Ovary (tissue), 9 donors: ENCODE results near the gene FAM184A. TPM values are rescaled to one million over a fixed set of nuclear protein-coding genes. Genes with fewer than 3 reads are reported as not detected.

ENCODE experiments used
- DNase-seq, 5 donors: peaks; one replicate each; pipeline ENCODE4 v3.0.0-alpha.2; 2019 to 2020
- H3K27ac ChIP-seq, 2 donors: fragments of 200-600 bp; one replicate each; pipeline versions ENCODE4 v1.5.1 to v1.8.0; 2019 to 2022
- H3K27me3 ChIP-seq: fragments of 200-600 bp; one replicate; pipeline ENCODE4 v1.8.0; 2022
- H3K36me3 ChIP-seq: fragments of 200-600 bp; sonication (generic); one replicate; pipeline ENCODE4 v1.5.1; 2019
- H3K4me1 ChIP-seq: one replicate; pipeline ENCODE4 v1.8.1; 2013; ENCODE audit warnings: mild to moderate bottlenecking, moderate library complexity; ENCODE audit not compliant: insufficient read depth
- H3K4me3 ChIP-seq: fragments of 200-600 bp; sonication (generic); one replicate; pipeline ENCODE4 v1.5.1; 2017
- H3K9me3 ChIP-seq, 2 donors: fragments of 200-600 bp in 1 of 2; sonication (generic) in 1 of 2; one replicate each; pipeline versions ENCODE4 v1.5.1 to v1.8.1; 2013 to 2019; ENCODE audit warnings: mild to moderate bottlenecking in 1 of 2, moderate library complexity in 1 of 2
- CTCF ChIP-seq, 3 donors: fragments of 450-650 bp in 2 of 3; fragments of 200-600 bp in 1 of 3; IDR thresholded peaks; one replicate each; pipeline versions ENCODE4 v1.5.1 to v1.8.0; 2016 to 2022; ENCODE audit warnings: antibody characterized with exemption in 3 of 3, mild to moderate bottlenecking in 1 of 3
- EP300 ChIP-seq: sonication (generic); formaldehyde crosslinking; IDR thresholded peaks from one replicate; pipeline ENCODE4 v1.6.1; 2017; ENCODE audit warnings: antibody characterized with exemption
- POLR2A ChIP-seq: fragments of 450-650 bp; IDR thresholded peaks from one replicate; pipeline ENCODE4 v1.6.1; 2017; ENCODE audit warnings: antibody characterized with exemption, mild to moderate bottlenecking, moderate library complexity
- WGBS, 3 donors: extraction: QIAGEN DNeasy Blood & Tissue Kit in 1 of 3; methylation state at CpG; one replicate each; pipeline versions ENCODE4 v1.1.5 to v1.1.7; 2013 to 2017; 5-methylcytosine and 5-hydroxymethylcytosine counted together
- intact Hi-C, 4 donors: fragments of 100-400 bp; cut with DNase I; formaldehyde crosslinking; loops; one replicate each; pipeline versions ENCODE4 v1.11.0 to v1.15.1; 2022 to 2023
- polyA plus RNA-seq, 2 donors: library from polyadenylated mRNA; stranded (reverse); fragments of 200-250 nt in 1 of 2; fragments of 350-450 nt in 1 of 2; fragmentation: Illumina TruSeq in 1 of 2; extraction: RNeasy Lipid Tissue Mini Kit (QIAGEN cat#74804) in 1 of 2; gene quantifications; one replicate each; pipeline ENCODE4 v1.2.3, GENCODE V29; 2013 to 2014
- total RNA-seq, 7 donors: library from RNA; depleted of rRNA in 2 of 7; stranded (reverse); fragments of >200 nt in 2 of 7; fragmentation: NEBNext Ultra II Directional in 3 of 7; extraction: Animal tissue kit (Norgen Biotek cat#: 25700) in 3 of 7; gene quantifications; one replicate each; pipeline versions ENCODE4 v1.1.0 to v1.2.4, GENCODE V29; 2016 to 2023
- donor health status: DM: no; HTN: no; CAD: no; lungs with moderate emphysema.
- donor health status: DM: no; HTN: no; CAD: no.
- donor health status: Bipolar disorder and iron deficiency.
- donor health status: DM: yes; HTN: yes; CAD: no.
- donor health status: DM: no; HTN: no; CAD: no.
- donor health status: DM: yes; HTN: yes; CAD: no.

Gene FAM184A
- total and polyA plus RNA-seq, 9 donors, result 2.8 to 10.8 (median 6.5) TPM

DNA sequence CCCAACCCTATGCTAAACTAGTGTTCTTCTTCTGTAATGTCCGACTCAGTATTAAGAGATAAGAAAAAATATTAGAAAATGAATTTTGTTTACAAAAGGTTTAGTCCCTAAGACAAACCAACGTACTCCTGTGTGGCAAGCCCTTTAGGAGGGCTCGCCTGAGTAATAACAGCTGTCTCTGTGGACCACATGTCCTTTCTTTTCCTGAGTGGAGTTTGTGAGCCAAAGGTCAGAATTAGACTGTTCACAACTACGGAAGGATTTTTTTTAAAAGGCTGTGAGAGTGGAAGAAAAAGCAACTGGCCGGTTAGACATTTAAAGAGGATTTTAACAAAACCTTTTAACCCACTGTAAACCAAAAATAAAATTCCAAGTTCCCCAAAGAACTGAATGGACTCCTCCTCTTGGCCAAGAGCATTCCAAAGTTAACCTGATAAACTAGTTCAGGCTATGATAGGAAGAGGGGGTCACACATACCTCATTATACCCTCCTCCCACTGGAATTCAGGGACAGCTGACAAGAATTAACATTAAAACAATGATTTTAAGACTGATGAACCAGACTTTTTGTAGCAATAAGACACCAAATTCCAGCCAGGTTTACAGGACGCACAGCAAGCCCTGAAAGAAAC lies 43.5 kb downstream of the FAM184A start:
- H3K27me3 ChIP-seq, result no peaks in the 10 kb centered on the region
- peak in 1 of 5 donors; percentile 13 for DNase-seq
- intact Hi-C loops, result no loop called here
- TF ChIP-seq CTCF (IDR thresholded peaks at IDR 0.05) (no peak), EP300 (no peak), POLR2A (no peak)
- H3K36me3 ChIP-seq, result no peaks in the 10 kb centered on the region
- peaks cover 2% of the 10 kb centered on the region for H3K4me1 ChIP-seq
- 10 to 18% (median 12%) methylated on average over 6 of the region's 6 CpGs for WGBS, 3 donors
- H3K27ac ChIP-seq, result no peak overlapping the region
- no peak overlapping the region for H3K4me3 ChIP-seq
- H3K9me3 ChIP-seq, result no peaks in the 10 kb centered on the region

DNA sequence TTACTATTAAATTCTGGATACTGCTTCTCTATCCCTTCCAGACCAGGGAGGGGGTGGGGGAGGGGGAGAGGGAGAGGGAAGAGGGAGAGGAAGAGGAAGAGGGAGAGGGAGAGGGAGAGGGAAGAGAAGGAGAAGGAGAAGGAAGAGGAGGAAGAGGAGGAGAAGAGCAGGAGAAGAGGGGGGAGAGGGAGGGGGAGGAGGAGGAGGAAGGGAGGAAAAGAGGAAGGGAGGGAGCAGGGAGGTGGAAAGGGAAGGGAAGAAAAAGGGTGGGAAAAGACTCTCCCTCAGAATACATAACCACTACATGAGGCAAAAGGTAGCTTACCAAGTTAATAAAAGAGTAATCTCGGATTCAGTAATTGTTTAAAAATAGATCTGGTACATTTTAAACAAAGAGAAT lies 46.0 kb downstream of the FAM184A start:
- no peak for DNase-seq
- no peak for TF ChIP-seq POLR2A
- TF ChIP-seq CTCF (IDR thresholded peaks at IDR 0.05), result no peak
- no peak for TF ChIP-seq EP300
- H3K9me3 ChIP-seq, result no peaks in the 10 kb centered on the region
- intact Hi-C loops, result no loop called here
- H3K4me3 ChIP-seq, result no peak overlapping the region
- no peak overlapping the region for H3K27ac ChIP-seq
- no peaks in the 10 kb centered on the region for H3K27me3 ChIP-seq
- WGBS, 3 donors, result 26 to 59% (median 29%) methylated on average over 1 of the region's 1 CpG
- H3K4me1 ChIP-seq, result peaks cover 2% of the 10 kb centered on the region
- H3K36me3 ChIP-seq, result no peaks in the 10 kb centered on the region

DNA sequence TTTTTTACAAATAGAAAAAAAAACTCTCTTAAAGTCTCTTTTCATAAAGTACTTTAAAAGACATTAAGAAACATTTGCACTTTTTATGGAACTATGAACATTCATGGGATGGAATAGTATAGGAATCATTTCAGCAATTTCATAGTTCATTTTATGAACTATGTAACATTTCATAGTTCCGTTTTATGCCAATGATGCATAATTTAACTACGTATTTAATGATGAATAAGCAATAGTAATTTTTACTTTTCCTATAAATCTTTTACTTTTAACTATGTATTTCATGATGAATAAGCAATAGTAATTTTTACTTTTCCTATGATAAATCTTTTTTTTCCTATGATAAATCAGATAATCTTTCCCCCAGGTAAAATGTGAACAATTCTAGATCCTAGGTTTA lies 47.7 kb downstream of the FAM184A start:
- intact Hi-C loops, result no loop called here
- H3K4me3 ChIP-seq, result no peak overlapping the region
- H3K27ac ChIP-seq, result no peak overlapping the region
- no peaks in the 10 kb centered on the region for H3K9me3 ChIP-seq
- DNase-seq, result no peak
- H3K4me1 ChIP-seq, result peaks cover 2% of the 10 kb centered on the region
- H3K27me3 ChIP-seq, result no peaks in the 10 kb centered on the region
- H3K36me3 ChIP-seq, result no peaks in the 10 kb centered on the region
- WGBS, 3 donors, result 93 to 95% (median 94%) methylated on average over 2 of the region's 2 CpGs
- no peak for TF ChIP-seq EP300
- no peak for TF ChIP-seq POLR2A
- TF ChIP-seq CTCF (IDR thresholded peaks at IDR 0.05), result no peak

DNA sequence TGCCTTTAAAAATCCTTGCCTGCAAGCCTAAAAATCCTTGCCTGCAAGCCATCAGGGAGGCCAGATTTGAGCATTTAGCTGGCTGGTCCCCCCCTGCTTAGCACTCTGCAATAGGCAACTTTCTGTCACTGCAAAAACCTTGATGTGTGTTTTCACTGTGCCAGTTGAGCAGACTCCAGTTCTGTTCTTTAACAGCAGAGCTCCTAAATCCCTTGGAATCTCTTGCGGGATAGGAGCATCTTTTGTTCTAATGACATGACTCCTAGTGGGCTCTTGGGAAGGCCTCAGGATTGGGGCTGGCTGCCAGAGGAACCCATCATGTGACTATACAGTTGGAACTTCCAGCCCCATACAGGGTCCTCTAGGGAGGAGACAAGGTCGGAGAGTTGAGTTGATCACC lies 50.4 kb downstream of the FAM184A start:
- DNase-seq, result no peak
- no peaks in the 10 kb centered on the region for H3K4me1 ChIP-seq
- H3K27ac ChIP-seq, result no peak overlapping the region
- no peak overlapping the region for H3K4me3 ChIP-seq
- TF ChIP-seq POLR2A (no peak), EP300 (no peak), CTCF (IDR thresholded peaks at IDR 0.05) (no peak)
- 91 to 92% (median 92%) methylated on average over 2 of the region's 2 CpGs for WGBS, 3 donors
- intact Hi-C loops, result no loop called here
- H3K36me3 ChIP-seq, result no peaks in the 10 kb centered on the region
- no peaks in the 10 kb centered on the region for H3K27me3 ChIP-seq
- no peaks in the 10 kb centered on the region for H3K9me3 ChIP-seq
